ENCODE measurements around the gene TBC1D21.

TBC1D21 gene

DNA sequence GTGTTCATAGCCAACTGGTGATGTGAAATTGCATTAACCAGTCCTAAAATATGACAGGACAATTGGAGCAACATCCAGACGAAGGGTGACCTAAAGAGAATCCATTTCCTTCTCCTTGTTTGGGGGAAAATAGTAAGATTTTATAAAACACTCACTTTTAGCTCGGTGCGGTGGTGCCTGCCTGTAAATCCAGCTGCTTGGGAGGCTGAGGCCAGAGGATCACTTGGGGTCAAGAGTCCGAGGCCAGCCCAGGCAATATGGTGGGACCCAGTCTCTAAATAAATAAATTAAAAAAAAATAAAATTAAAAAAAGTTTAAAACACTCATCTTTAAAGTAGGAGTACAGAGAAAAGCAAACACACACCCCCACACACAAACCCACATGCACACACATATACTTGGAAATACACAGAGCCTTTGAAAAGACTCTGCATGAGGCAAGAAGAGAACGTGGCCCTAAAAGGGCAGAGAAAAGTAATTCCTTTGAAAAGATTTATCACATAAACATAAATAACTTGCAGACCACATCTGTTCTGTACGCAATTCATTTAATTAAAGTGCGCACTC is 38.7 kb downstream of the TBC1D21 start:
- DNase-seq = no peak

DNA sequence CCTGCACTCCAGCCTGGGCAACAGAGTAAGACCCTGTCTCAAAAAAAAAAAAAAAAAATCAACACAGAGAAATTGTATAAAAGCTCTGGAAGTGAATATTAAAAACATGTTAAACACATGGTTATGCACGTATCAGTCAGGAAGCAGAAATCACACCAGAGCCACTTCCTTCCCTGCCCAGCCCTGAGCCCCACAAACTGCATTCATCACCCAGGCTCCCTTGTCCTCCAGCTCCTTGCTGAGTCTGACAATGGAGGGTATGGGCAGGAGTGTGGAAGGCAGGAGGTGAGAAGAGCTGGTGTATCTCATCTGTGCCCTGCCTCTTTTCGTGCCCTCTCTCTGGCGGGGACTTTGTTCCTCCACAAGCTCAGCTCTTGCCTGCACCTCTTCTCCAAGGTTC is 40.8 kb downstream of the TBC1D21 start:
- no peak for DNase-seq

DNA sequence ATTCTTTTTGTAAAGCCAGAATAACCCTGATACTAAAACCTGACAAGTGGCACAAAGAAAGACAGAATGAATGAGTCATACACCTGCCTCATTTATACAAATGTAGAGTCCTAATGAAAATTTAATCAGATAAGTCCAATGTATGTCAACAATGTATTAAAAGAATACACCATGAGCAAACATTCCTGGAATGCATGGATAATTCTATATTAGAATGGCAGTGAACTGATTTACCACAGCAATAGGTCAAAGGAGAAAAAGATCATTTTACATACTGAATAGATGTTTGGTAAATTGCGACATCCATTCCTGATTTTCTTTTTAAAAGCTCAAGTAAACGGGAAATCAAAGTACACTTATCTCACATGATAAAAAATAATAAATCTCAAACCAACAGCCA is 41.7 kb downstream of the TBC1D21 start:
- no peak for DNase-seq

DNA sequence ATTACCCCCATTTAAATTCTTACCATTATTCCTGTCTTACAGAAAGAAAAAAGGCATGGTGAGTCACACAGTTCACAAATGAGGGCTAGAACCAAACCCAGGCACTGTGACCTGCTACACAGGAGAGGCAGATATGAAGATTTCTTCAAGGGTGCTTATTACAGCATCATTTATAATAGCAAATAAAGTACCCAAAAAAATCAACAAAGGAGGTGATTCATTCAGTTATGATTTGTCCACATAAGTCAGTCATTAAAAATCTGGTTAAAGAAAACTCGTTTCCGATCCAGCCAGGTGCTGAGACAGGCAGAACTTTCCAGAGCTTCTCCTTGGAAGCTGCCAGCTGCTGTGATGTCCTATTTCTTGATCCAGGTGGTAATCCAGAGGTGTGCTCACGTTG is 45.4 kb downstream of the TBC1D21 start:
- no peak for DNase-seq

DNA sequence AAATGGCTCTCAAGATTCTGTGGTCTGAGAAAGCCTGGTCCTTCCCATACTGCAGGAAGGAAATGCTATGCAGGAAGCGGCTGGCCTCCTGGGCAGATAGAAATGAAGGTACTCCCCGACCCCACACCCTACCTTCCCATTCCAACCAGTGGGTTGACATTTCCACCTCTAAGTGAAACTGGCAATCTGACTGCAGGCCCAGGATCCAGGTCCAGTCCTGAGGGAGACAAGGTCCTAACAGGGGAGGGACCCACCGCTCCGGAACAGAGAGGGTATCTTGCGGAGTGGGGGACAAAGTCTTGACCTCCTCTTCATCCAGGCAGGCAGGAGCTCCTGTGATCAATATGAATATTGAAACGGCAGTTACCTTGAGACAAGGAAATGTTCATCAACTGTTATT is 46.3 kb downstream of the TBC1D21 start:
- no peak for DNase-seq

DNA sequence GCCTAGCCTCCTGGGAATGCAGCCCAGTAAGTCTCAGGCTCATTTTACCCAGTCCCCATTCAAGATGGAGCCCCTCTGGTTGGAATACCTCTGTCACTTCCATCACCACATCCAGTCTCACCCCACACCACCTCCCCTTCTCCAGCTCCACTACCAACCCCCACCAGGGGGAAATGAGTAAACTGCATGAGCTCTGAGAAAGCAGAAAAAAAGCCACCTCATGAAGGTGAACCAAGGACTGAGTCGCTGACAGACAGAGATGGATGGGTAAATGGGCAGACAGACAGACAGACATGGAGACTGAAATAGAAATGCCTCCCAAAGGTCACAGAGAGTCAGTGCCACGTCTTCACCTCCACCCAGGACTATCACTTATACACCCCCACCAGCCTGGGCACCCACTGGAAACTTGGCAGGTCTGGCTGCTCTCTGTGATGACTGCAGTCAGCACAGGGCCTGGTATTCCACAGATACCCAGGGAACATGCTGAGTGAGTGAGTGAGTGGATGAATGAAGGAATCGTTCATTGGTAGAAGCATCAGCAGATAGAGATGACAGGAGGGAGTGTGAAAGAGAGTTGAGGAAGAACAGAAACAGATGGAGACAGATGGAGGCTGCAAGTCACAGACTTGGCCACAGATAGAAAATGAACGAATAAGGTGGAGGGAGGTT is 48.0 kb downstream of the TBC1D21 start:
- no peak for DNase-seq

DNA sequence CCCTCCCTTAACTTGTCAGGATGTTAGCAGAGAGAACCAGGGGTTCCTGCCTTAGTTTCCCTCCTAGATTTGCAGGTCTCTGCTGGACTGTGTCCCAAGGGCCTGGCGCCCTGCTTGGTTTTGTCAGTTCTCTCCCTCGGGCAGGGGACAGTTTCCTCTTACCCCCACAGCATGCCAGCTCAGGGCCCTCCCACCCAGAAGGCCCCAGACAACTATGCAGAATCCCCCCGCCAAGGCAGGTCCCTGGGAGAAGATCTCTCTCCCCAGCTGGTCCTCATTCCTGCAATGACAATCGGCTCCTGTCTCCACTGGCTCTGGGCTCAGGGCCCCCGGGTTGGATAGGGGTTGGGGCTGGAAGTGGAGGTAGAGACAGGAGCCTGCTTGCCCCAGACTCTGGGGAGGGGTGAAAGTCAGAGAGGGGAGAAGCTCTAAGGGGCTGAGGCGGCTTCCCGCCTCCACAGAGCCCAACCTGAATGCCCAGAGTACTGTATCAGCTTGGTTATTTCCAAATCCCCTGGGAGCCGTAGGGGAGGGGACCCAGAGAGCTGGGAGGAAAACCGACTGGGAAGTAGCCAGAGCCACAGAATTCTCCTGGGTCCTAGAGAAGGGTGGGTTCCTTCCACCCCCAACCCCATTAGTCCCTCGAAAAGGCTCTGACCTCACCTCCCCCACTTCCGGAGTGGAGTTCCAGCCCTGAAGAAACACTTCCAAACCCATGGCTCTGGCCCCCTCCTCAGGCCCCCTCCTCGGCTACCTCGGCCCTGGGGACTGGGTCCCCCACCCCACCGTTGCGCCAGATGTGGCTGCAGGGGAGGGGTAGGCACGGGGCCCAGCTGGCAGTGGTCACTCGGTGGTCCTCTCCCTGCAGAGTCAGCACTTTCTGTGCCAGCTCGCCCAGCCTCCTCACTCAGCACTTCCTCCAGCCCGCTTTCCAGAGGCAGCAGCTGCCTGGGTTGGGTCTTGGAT is 49.1 kb downstream of the TBC1D21 start:
- DNase-seq = no peak

DNA sequence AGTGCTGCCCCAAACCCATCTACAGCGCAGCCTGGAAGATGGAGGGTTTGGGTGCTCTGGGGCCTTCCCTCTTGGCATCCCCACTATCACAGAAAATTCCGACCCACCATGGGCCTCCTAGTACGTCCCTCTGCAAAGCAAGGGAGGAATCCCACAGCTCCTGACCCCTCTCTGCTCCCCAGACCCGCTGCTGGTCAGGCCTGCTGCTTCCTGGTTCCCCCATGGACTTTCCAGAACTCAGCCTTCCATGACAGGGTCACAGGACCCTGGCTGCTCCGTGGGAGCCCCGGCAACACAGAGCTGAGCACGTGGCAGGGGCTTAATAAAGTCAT is 49.8 kb downstream of the TBC1D21 start:
- no peak for DNase-seq

DNA sequence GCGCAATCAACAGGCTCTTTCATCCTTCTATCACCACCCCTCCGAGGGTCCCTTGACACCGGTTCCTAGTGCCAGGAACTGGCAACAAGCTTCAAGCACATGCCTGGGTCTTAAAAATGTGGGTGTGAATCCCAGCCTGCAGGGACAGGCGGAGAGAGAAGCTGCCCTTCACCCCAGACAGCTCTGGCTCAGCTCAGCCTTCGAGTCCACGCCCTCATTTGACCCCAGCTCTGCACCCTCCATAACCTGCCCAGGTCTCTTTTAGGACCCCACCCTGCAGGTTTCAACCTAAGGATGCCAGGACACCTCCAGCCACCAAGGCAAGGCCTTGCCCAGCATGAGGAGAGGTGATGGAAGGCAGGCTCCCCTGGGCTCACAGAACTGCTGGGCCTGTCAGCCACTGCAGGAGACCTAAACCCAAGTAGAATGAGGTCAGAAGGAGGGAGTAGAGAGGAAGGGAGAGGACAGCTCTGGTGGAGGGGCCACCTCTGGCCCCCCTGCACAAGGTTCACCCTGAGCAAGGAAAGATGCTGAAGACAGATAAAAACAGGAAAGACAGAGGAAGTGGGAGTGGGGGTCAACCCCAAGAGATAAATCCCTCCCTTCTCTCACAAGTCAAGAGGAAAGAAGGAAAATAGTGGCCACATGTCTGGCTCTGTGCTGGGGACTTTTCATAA is 50.3 kb downstream of the TBC1D21 start:
- no peak for DNase-seq

DNA sequence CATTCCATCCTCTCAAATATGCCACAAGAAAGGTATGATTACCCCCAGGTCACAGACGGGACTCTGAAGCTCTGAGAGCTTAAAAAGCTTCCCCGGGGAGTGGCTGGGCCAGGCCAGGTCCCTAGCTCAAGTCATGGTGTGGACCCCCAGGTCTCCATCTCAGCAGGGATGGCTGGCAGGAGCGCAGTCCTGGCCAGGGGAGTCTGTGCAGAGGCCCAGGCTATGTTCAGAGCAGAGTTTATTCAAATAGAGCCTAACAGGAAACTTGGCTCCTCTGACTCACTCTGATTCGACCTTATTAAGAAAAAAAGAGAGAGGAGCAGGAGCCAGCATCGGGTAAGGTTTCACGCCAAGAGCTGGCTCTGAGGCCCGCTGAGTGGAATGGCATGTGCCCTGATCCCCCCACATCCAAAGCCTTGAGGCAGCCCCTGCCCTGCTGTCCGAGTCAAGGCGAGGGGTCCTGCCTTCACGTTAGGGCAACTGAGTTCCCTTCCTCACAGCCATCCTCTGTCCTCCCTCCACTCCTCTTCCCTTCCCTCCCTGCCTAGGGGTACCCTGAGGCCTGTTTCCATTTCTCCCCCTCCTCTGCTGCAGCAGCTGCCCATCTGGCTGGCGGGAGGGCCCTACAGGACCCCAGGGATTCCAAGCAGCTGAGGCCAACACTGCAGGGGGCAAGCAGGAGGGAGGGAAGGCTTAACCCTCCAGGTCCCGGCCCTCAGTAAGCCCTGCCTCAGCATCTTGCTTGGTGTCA is 51.0 kb downstream of the TBC1D21 start:
- DNase-seq = no peak

DNA sequence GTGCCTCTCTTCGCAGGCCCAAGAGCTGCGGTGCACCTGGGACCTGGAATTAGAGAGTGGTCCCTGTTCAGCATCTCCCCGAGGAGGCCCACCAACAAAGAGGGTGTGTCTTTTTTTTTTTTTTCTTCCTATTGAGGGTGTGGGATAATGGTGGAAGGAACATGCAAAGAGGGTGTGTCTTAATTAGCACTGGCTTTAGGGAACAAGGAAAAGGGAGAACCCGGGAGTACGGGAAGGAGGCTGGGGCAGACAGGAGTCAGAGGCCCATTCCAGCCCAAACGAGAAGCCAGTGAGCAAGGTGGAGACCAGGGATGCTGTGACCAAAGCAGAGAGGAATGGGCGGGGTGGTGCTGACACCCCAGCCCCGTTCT is 52.5 kb downstream of the TBC1D21 start:
- no peak for DNase-seq

DNA sequence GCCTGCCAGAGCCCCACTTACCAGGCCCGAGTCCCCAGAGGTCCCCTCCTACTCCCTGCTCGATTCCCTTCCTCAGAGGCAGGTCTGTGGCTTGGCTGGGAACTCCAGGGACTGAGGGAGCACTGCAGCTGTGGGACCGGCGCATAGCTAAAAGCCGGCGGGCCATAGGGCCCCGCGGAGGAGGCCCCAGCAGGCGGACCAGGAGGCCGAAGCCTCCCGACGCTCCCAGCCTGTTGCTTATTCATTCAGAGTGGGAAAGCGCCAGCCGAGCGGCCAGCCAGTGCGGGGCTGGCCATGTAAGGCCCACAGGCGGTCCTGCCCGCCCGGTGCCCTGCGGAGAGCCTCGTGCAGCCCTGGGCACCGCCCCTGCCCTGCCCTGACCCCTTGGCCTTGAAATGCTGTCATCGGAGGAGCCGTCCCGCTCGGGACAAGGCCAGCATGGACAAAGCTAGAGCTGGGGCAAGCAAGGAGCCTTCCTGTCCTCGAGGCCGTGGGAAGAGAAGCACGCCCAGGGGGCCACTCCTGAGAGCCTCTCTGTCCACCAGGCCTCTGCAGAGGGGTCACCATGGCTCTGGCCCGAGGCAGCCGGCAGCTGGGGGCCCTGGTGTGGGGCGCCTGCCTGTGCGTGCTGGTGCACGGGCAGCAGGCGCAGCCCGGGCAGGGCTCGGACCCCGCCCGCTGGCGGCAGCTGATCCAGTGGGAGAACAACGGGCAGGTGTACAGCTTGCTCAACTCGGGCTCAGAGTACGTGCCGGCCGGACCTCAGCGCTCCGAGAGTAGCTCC is 53.0 kb downstream of the TBC1D21 start, which contains the start of gene LOXL1:
TSS of gene LOXL1 (plus strand) at position 244 of the 784 bp plus-strand sequence. CDS start at position 566, 322 bp downstream.
- DNase-seq = no peak

DNA sequence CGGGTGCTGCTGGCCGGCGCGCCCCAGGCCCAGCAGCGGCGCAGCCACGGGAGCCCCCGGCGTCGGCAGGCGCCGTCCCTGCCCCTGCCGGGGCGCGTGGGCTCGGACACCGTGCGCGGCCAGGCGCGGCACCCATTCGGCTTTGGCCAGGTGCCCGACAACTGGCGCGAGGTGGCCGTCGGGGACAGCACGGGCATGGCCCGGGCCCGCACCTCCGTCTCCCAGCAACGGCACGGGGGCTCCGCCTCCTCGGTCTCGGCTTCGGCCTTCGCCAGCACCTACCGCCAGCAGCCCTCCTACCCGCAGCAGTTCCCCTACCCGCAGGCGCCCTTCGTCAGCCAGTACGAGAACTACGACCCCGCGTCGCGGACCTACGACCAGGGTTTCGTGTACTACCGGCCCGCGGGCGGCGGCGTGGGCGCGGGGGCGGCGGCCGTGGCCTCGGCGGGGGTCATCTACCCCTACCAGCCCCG is 53.7 kb downstream of the TBC1D21 start:
- DNase-seq = no peak

DNA sequence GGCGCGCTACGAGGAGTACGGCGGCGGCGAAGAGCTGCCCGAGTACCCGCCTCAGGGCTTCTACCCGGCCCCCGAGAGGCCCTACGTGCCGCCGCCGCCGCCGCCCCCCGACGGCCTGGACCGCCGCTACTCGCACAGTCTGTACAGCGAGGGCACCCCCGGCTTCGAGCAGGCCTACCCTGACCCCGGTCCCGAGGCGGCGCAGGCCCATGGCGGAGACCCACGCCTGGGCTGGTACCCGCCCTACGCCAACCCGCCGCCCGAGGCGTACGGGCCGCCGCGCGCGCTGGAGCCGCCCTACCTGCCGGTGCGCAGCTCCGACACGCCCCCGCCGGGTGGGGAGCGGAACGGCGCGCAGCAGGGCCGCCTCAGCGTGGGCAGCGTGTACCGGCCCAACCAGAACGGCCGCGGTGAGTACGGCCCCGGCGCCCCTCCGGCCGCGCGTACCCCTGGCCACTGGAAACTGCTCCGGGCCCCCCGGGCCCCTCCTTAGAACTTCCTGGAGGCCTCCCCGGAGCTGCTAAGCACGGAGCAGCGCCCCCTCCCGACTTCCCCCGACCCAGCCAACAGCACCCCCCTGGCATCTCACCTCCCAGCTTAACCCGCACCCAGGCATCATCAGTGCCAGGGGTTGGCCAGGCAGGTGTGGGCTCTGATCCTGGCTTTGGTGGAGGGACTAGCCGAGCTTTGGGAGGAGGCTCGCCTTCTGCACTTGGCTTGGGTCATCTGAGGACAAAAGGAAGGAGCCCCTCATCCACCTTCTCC is 54.3 kb downstream of the TBC1D21 start:
- DNase-seq = peak; percentile 22

DNA sequence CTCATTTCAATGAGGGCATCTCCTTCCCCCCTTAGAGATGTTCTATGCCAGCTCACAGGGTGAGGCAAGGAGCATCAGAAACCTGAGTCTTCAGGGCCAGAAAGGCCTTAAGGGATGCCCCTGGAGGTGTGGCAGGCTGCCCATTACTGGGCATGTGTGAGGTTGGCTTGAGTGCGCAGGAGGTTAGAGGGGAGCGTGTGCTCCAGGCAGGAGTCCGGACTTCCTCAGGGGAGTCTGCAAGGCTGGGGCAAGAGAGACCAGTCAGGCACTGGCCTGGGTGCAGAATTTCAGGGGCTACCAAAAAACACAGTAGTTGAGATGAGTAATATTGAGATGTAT is 54.8 kb downstream of the TBC1D21 start:
- no peak for DNase-seq

DNA sequence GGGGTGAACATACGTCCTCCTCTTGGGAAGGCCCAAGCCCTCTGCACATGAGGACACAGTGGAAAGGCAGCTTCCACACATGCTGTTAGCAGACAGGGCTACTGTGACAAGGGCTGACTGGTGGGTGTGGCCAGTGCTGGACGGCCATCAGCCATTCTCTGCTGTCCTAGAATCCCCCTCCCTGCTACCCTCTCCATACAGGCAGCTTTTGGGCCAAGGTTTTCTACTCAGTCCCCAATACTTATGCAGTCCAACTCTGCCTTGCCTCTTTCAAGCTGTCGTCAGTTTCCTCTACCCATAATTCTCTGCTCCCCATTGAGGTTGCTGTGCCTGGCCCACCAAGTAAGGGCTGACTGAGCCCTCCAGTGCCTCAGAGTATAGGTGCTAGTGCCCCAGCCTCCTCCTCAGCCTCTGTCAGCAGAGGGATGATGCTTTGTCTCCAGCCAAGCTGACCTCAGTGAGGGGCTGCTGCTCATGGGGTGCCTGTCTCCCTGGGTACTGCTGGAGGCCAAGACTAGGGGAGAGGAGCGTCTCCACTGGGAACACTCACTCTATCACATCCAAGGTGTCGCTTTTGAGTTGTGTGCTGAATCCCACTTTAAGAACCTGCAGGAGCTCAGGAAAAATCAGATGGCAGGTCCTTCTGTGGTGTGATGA is 55.7 kb downstream of the TBC1D21 start:
- DNase-seq = no peak

DNA sequence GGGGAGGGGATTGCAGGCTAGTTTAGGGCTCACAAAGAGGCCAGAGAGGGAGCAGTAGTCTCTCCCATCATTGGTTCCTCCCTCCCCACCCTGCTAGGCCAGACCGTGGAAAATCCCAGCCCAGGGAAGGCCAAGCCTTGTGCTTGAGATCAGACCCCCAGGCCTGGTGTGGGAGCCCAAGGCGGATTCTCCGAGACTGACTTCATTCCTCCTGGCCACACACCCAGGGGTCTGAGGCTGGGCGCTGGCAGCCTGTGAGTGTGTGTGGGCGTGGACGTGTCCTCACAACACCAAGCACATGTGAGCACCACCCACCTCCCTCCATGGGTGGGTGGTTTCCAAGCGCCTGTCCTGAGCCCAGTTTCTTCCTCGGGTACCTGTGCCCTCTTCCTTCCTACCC is 57.0 kb downstream of the TBC1D21 start:
- DNase-seq = no peak

DNA sequence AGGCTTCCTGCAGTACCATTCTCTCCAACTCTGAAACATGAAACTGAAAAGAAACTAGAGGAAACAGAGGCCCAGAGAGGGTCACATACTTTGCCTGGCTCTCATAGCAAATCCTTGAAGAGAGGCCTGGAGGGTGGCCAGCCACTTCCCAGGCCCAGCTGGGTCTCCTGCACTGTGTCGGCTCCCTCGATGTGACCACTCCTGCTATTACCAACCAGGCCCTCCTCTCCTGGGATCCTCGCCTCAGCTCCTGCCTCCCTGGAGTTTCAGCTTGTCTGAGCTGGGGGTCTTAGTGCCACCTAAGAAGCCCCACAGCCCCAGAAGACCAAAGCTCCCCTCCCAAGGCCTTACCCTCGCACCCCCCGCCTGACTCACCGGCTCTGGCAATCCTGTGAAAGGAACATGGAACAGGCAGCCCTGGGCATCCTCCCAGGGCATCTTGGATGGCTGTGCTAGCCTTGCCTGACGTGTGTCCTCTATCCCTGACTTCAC is 57.5 kb downstream of the TBC1D21 start:
- no peak for DNase-seq

DNA sequence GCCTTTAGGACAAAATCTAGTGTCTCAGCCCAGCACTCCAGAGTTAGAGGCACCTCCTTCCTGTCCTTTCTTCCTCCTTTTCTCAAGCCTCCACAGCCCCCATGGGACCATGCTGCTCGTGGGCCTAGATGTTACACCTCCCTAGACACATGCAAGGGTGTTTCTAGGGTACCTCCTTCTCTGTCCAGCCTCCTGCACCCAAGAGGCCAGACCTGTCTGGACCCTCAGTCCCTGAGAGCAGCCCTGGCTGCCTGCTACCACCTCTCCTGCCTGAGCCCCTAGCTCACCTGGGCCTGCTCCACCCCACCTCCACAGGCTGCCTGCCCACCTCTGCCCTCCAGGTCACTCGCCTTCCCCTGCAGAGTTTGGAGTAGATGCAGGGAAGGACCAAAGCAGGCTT is 58.1 kb downstream of the TBC1D21 start:
- DNase-seq = no peak
